HAP-1 (cell line): ENCODE results near the gene ENO2.
"Not testable (repeated sequence)": the region's sequence is repeated elsewhere in the genome, so short reads cannot be mapped to it uniquely, and the experiment has no call there.

Experiments
- DNase-seq, 2 experiments: peaks; one replicate each; pipeline ENCODE4 v3.0.0-alpha.2; 2016 to 2020; ENCODE audit warnings: low spot score in 2 of 2
- H3K27me3 ChIP-seq: fragments of 250-450 bp; sonication (Bioruptor Pico); 2 replicates; pipeline ENCODE4 v1.5.1; 2020; ENCODE audit warnings: low read depth, mild to moderate bottlenecking, moderate library complexity
- H3K36me3 ChIP-seq: fragments of 250-450 bp; sonication (Bioruptor Pico); replicated peaks from 2 replicates; pipeline ENCODE4 v1.5.1; 2020; ENCODE audit warnings: mild to moderate bottlenecking
- H3K4me1 ChIP-seq: fragments of 250-450 bp; sonication (Bioruptor Pico); 2 replicates; pipeline ENCODE4 v1.5.1; 2020; ENCODE audit warnings: mild to moderate bottlenecking
- H3K4me3 ChIP-seq: fragments of 250-450 bp; sonication (Bioruptor Pico); 2 replicates; pipeline ENCODE4 v1.5.1; 2020; ENCODE audit warnings: mild to moderate bottlenecking, moderate library complexity
- H3K9me3 ChIP-seq: fragments of 250-450 bp; sonication (Bioruptor Pico); 2 replicates; pipeline ENCODE4 v1.5.1; 2020; ENCODE audit warnings: mild to moderate bottlenecking, moderate library complexity
- in situ Hi-C: fragments of 300-500 bp; cut with MboI; formaldehyde crosslinking; loops from 3 replicates; pipeline ENCODE4 v1.14.3; 2020; ENCODE audit warnings: low sequenced_read_pairs, inconsistent platforms, mixed read lengths

ENO2 gene

GRCh38 chr12:6914246-6914946, at the start of gene ENO2:
Gene ENO2, plus strand, starts transcription at chr12:6914580. Its CDS starts 1,253 bp downstream, at chr12:6915833.
- Histone ChIP-seq H3K9me3 (no peaks in the 10 kb centered on the region), H3K4me3 (peak within 1 kb of the TSS; percentile 56), H3K36me3 (peaks cover 31% of the 10 kb centered on the region), H3K4me1 (peaks cover 11% of the 10 kb centered on the region), H3K27me3 (no peaks in the 10 kb centered on the region)
- peak in 1 of 2 experiments; percentile 75 for DNase-seq
- in situ Hi-C loops: no loop called here

- Histone ChIP-seq H3K36me3 (peaks cover 73% of the 10 kb centered on the region), H3K4me1 (peaks cover 12% of the 10 kb centered on the region)
- H3K4me3 ChIP-seq, H3K9me3 ChIP-seq, H3K27me3 ChIP-seq, DNase-seq: not testable (repeated sequence)
- in situ Hi-C loops: loop anchor here (5.0 kb wide), 1 partner anchor 77 kb away; the partner anchor contains the start of genes C12orf57 and RNU7-1
These were observed 49.1 kb upstream of the ENO2 start for GRCh38 chr12:6865307-6865706.

GRCh38 chr12:6866163-6866919, 48.0 kb upstream of the ENO2 start:
- peak in 1 of 2 experiments; percentile 29 for DNase-seq
- H3K4me3 ChIP-seq: peak overlapping the region; percentile 92
- H3K36me3 ChIP-seq: peaks cover 73% of the 10 kb centered on the region
- H3K9me3 ChIP-seq: no peaks in the 10 kb centered on the region
- in situ Hi-C loops: loop anchor here (5.0 kb wide), 1 partner anchor 76 kb away; the partner anchor contains the start of genes C12orf57 and RNU7-1
- peaks cover 17% of the 10 kb centered on the region for H3K4me1 ChIP-seq
- H3K27me3 ChIP-seq: no peaks in the 10 kb centered on the region

- Histone ChIP-seq H3K4me3 (peak overlapping the region; percentile 92), H3K27me3 (no peaks in the 10 kb centered on the region), H3K9me3 (no peaks in the 10 kb centered on the region), H3K36me3 (peaks cover 74% of the 10 kb centered on the region), H3K4me1 (peaks cover 21% of the 10 kb centered on the region)
- in situ Hi-C loops: loop anchor here (5.0 kb wide), 1 partner anchor 75 kb away; the partner anchor contains the start of genes C12orf57 and RNU7-1
- DNase-seq: no peak
These were observed 47.4 kb upstream of the ENO2 start for GRCh38 chr12:6866920-6867412.

- in situ Hi-C loops: loop anchor here (5.0 kb wide), 1 partner anchor 75 kb away; the partner anchor contains the start of genes C12orf57 and RNU7-1
- peaks cover 23% of the 10 kb centered on the region for H3K4me1 ChIP-seq
- H3K36me3 ChIP-seq: peaks cover 77% of the 10 kb centered on the region
- H3K27me3 ChIP-seq: no peaks in the 10 kb centered on the region
- H3K4me3 ChIP-seq: peak within 1 kb of the TSS; percentile 92
- no peaks in the 10 kb centered on the region for H3K9me3 ChIP-seq
- peak; percentile 71 to 88 for DNase-seq
These were observed 46.8 kb upstream of the ENO2 start, which contains the start of gene TPI1 for GRCh38 chr12:6867413-6868210. Gene TPI1, plus strand, starts transcription at chr12:6867531. Its CDS starts 36 bp downstream, at chr12:6867567.

- Histone ChIP-seq H3K4me1 (peaks cover 23% of the 10 kb centered on the region), H3K4me3 (peak overlapping the region; percentile 92), H3K9me3 (no peaks in the 10 kb centered on the region), H3K36me3 (peaks cover 71% of the 10 kb centered on the region), H3K27me3 (no peaks in the 10 kb centered on the region)
- in situ Hi-C loops: loop anchor here (5.0 kb wide), 1 partner anchor 74 kb away; the partner anchor contains the start of genes C12orf57 and RNU7-1
- DNase-seq: peak in 1 of 2 experiments; percentile 39
These were observed 46.0 kb upstream of the ENO2 start for GRCh38 chr12:6868211-6869048.

- DNase-seq: peak; percentile 72 to 93
- in situ Hi-C loops: loop anchor here (5.0 kb wide), 1 partner anchor 73 kb away; the partner anchor contains the start of genes C12orf57 and RNU7-1
- Histone ChIP-seq H3K27me3 (no peaks in the 10 kb centered on the region), H3K36me3 (peaks cover 66% of the 10 kb centered on the region), H3K9me3 (no peaks in the 10 kb centered on the region), H3K4me3 (peak overlapping the region; percentile 92), H3K4me1 (peaks cover 26% of the 10 kb centered on the region)
These were observed 45.0 kb upstream of the ENO2 start for GRCh38 chr12:6869049-6870021.

GRCh38 chr12:6870304-6870703, 44.1 kb upstream of the ENO2 start:
- in situ Hi-C loops, H3K27me3 ChIP-seq, DNase-seq, H3K9me3 ChIP-seq, H3K4me3 ChIP-seq: not testable (repeated sequence)
- peaks cover 30% of the 10 kb centered on the region for H3K4me1 ChIP-seq
- peaks cover 60% of the 10 kb centered on the region for H3K36me3 ChIP-seq

GRCh38 chr12:6871052-6871957, 43.1 kb upstream of the ENO2 start:
- DNase-seq: peak in 1 of 2 experiments; percentile 82
- in situ Hi-C loops: no loop called here
- Histone ChIP-seq H3K27me3 (no peaks in the 10 kb centered on the region), H3K9me3 (no peaks in the 10 kb centered on the region), H3K4me1 (peaks cover 30% of the 10 kb centered on the region), H3K36me3 (peaks cover 53% of the 10 kb centered on the region), H3K4me3 (peak overlapping the region; percentile 82)

- H3K9me3 ChIP-seq: no peaks in the 10 kb centered on the region
- H3K36me3 ChIP-seq: peaks cover 53% of the 10 kb centered on the region
- peaks cover 26% of the 10 kb centered on the region for H3K4me1 ChIP-seq
- H3K27me3 ChIP-seq: no peaks in the 10 kb centered on the region
- in situ Hi-C loops: no loop called here
- DNase-seq: peak; percentile 75 to 92
- H3K4me3 ChIP-seq: peak overlapping the region; percentile 82
These were observed 42.0 kb upstream of the ENO2 start for GRCh38 chr12:6872073-6873048.
